ENCODE measurements around the gene ACADS.

The ACADS gene

DNA sequence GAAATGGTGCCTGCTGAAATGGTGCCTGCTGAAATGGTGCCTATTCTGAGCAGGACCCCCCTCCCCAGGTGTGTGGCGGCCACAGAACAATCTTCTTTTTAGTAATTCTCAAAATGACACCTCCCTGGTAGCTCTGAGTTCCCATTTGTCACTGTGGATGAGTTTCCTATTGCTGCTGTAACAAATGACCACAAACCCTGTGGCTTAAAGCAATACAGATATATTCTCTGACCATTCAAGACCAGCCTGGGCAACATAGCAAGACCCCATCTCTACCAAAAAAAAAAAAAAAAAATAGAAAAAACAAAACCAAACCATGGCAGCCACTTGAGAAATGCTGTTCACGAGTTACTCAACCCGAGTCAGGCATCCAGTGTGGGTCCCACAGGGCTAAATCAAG is 7.9 kb downstream of the ACADS start:
- no peak for DNase-seq

DNA sequence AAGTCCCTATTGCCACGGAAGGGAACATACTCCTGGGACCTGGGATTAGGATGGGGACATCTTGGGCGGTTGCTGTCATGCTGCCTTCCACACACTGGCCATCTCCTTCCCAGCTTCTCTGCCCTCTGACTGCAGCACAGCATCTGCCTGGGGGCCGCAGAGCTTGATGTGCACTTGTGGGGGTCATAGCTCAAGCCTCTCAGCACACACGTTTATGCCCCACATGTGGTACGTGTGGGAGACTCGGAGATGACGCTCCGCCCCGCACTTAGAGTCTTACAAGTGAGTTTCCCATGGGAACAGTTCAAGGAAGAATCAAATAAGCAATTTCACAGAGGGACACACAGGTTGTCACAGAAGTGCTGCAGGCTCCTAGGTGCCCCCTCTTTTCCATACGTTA is 8.6 kb downstream of the ACADS start:
- DNase-seq = no peak

DNA sequence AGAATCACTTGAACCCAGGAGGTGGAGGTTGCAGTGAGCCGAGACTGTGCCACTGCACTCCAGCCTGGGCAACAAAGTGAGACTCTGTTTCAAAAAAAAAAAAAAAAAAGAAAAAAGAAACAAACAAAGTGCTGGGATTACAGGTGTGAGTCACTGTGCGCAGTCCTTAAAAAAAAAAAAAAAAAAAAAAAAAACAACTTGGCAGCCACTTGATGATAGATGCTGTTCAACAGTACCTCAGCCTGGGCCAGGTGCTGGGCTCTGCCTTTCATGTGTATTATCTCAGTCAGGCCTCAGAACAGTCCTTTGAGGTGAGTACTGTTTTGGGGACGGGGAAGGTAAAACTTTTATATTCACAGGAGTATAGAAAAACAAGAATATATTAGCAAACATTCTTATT is 9.6 kb downstream of the ACADS start:
- no peak for DNase-seq

DNA sequence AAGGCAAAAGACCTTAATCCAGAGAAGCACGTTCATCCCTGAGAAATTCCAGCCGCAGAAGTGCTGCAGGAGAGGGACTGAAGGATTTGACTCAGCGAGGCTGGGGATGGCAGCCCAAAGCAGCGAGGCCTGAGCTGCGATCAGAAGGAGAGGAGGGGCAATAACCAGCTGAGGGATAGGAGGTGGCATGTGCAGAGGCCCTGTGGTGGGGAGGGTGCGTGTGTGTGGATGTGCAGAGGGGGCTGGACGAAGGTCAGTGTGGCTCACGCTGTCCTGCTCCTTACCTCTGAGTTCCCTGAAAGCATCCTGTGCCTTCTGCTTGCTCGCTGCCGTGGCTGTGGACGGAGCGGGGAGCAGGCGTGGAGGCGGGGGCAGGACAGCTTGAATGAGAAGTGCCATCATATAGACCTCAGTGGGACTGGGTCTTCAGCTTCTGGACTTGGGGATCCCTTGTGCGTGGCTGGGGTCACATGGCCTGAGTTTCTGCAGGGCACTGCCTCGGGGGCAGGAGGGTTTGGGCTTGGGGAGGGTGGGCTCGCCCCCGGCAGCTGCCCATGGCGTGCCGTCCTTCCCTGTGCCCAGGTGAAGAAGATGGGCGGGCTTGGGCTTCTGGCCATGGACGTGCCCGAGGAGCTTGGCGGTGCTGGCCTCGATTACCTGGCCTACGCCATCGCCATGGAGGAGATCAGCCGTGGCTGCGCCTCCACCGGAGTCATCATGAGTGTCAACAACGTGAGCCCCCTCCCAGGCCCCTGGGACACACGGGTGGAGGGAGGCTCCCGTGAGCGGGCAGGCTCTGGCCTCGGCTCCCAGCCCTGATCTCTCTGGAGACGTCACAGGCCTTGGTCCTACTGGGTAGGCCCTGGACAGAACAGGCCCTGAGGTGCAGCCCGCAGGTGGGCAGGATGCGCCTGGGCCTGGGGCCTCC is 11.0 kb downstream of the ACADS start:
- no peak for DNase-seq

DNA sequence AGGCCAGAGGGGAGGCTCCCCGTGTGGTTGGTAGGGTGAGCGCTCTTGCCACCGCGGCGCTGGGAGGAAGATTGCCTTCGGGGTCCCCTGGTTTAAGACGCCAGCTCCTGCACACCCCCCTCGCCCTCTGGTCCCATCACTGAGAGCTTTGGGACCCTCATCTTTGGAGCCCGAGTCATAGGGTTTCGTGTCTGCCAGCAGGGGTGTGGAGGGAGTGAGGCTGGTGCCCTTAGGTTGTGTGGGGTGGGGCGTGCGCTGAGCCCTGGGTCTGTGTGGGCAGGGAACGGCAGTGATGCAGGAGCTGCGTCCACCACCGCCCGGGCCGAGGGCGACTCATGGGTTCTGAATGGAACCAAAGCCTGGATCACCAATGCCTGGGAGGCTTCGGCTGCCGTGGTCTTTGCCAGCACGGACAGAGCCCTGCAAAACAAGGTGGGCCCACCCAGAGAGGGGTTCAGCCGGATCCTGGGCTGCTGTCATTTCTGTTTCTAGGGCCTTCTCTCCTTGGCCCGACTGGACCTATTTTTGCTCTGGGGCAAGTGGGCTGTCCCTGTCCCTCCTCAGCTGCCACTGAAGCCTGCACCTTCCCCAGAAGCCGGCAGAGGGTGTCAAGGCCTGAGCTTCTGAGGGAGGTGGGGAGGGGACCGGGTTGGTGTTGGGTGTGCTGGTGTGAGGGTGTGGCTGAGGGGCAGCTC is 12.1 kb downstream of the ACADS start:
- no peak for DNase-seq

DNA sequence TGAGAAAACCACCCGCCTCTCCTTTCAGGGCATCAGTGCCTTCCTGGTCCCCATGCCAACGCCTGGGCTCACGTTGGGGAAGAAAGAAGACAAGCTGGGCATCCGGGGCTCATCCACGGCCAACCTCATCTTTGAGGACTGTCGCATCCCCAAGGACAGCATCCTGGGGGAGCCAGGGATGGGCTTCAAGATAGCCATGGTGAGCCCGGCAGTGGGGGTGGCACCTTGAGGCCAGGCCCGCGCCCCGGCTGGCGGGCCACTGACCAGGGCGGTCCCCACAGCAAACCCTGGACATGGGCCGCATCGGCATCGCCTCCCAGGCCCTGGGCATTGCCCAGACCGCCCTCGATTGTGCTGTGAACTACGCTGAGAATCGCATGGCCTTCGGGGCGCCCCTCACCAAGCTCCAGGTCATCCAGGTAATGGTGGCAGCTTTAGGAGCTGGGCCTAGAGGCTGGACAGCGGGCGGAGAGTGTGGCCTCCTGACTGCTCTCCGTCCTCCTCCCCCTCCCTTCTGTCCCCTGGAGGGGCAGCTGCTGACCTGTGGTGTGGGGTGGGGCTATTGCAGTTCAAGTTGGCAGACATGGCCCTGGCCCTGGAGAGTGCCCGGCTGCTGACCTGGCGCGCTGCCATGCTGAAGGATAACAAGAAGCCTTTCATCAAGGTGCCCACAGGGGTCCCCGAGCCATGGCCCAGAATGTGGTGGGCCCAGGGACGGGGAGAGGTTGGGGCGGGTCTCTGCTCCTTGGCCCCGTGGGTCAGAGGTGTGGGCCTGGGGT is 12.8 kb downstream of the ACADS start:
- no peak for DNase-seq

DNA sequence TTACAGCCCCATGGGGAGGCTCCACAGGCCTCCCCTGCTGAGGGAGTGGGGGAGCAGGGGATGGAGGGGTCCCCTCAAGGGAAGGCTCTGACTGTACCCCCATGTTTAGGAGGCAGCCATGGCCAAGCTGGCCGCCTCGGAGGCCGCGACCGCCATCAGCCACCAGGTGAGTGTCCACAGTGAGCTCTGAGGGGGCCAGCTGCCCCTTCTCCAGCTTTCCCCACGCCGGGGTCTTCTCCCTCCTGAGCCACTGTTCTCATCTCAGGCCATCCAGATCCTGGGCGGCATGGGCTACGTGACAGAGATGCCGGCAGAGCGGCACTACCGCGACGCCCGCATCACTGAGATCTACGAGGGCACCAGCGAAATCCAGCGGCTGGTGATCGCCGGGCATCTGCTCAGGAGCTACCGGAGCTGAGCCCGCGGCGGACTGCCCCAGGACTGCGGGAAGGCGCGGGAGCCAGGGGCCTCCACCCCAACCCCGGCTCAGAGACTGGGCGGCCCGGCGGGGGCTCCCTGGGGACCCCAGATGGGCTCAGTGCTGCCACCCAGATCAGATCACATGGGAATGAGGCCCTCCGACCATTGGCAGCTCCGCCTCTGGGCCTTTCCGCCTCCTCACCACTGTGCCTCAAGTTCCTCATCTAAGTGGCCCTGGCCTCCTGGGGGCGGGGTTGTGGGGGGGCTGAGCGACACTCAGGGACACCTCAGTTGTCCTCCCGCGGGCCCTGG is 13.6 kb downstream of the ACADS start:
- no peak for DNase-seq

DNA sequence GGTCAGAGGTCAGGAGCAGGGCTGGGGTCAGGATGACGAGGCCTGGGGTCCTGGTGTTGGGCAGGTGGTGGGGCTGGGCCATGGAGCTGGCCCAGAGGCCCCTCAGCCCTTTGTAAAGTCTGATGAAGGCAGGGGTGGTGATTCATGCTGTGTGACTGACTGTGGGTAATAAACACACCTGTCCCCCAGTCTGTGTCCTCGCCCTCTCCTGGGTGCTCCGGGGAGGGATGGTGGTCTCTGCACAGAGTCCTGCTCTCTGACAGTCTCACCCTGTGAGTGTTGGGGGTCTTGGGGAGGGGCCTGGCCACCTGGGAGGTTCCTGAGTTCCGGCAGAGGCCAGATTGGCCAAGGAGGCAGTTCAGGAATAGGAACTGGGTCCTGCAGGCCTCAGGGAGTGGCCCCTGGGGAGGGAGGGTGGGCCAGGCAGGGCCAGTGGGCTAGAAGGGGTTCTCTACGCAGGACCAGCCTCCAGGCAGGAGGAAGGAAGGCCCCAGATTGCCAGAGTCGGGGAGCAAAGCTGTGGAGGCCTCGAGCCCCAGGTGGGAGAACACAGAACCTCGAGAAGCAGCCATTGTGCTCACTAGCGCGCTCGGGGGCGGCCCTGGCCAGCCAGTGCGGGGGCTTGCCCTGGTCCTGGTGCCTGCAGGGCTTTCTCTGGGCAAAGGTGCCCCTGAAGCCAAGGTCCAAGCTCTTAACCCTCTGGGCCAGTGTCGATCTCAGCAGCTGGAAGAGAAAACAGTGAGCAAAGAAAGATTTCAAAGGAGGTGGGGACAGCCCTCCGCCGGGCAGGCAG is 14.4 kb downstream of the ACADS start:
- DNase-seq = no peak

DNA sequence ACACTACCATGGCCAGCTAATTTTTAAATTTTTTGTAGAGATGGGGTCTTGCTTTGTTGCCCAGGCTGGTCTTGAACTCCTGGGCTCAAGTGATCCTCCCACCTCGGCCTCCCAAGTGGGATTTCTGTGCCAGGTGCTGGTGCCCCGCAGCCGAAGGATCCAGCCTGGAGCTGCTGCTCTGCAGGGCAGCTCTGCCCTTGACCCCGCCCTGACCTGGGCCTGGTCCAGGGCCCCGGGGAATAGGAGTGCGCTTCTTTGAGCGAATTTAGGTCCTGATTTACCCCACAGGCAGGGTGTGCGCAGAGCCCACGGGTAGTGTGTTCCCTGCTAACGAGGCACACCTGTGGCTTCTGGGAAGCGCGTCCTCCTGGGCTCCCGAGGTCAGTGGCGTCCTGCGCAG is 15.2 kb downstream of the ACADS start:
- DNase-seq = no peak

DNA sequence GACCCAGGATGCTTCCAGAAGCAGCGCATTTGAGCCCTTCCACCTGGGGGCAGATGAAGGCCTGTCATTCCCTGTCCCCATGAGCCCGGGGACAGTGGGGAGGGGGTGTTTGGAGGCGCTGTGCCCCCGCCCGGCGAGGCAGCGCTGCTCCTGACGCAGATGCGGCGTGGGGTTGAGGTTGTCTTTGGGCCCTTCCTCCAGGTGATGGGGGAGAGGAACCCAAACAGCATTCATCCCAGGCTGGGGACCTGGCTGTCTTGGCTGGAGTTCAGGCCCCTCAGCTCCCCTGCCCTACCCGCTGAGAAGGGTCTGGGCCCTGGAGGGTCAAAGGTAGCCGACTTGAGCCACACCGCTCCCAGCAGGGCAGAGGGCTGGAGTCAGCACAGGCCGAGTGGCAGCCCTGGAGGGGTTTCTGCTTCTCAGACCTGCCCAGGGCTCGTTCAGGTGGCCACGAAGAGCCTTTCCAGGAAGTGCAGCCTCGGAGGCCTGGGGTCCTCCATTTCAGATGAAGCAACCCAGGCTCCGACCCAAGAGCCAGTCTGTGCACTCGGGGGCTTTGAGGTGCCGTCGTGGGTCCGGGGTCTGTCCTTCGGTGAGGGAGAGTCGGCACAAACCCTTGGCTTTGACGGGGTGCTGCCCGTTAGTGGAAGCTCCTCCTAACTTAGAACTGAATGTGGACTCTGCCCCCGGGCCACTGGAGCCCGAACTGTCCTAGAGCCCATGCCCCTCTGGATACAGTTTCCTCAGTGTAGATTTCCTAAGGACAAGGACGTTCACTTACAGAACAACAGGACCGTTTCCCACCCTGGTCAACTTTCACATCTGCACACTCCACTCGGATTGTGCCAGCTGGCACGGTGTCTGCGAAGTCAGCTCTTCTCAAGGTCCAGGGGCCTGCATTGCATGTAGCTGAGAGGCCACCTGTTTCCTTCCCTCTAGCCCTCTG is 16.1 kb downstream of the ACADS start:
- DNase-seq = peak; percentile 61

DNA sequence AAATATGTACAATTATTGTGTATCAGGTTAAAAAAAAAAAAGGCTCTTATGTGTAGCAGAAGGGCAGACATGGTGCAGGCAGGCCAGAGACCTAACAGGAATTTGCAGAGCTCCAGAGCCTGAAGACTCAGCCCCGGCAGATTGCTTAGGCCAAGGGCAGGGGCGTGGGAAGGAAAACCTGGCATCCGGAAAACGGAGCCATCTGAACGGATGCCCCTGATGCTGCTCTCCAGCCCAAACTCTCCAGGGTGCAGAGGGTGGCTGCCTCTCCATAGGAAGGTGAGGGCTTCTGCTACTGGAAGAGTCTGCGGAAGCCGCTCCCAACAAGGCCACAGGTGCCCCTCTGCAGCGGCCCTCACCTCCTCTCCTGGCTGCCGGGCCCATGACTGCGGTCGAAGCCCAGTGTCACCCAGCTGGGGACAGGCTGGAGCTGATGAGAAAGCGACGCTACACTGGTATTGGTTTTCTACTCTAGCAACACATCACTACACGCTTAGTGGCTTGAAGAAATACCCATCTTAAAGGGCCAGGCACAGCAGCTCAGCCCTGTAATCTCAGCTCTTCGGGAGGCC is 19.4 kb downstream of the ACADS start:
- no peak for DNase-seq

DNA sequence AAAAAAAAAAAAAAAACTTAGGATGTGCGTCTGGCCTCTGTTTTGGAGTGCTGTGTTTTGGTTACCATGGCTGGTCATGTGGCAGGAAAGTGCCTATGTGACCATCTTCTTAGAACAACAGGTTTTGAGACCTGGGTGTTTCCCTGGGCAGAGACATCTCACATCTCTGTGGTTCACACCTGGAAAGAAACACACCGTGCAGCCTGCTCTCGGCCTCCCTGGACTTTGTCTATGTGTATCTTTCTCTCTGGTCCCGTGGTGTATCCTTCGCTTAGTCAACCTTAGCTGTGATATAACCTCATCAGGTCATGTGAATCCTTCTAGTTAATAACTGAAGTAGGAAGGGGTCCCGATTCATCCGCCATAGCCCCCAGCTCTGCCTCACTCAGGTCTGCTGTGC is 22.6 kb downstream of the ACADS start:
- DNase-seq = no peak

DNA sequence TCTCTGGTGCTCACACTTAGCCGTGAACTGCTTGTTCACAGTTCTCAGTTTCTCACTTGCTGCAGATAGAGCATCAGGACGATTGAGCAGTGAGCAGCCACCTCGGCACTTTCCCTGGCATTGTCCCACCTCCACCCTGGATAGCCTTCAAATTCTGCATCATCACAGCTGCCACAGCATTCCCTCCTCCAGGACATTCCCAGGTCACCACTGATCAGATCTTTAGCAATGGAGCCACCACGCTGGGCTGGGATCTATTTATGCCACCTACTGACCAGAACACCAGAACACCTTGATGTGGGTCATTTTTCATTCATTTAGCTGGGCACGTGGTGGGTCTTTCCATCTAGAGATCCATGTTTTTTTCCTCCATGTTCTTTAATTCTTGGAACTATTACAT is 23.6 kb downstream of the ACADS start:
- DNase-seq = no peak

DNA sequence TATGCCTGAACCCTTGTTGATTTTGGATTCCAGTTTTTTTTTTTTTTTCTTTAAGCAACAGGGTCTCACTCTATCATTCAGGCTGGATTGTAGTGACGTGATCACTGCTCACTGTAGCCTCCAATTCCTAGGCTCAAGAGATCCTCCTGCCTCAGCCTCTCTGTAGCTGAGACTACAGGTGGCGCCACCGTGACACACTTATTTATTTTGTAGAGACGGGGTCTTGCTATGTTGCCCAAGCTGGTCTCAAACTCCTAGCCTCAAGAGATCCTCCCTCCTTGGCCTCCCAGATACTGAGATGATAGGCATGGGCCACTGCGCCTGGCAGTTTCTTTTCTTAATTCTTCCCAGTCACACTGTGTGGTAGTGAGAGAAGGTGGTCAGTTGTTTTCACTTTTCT is 25.2 kb downstream of the ACADS start:
- DNase-seq = no peak

DNA sequence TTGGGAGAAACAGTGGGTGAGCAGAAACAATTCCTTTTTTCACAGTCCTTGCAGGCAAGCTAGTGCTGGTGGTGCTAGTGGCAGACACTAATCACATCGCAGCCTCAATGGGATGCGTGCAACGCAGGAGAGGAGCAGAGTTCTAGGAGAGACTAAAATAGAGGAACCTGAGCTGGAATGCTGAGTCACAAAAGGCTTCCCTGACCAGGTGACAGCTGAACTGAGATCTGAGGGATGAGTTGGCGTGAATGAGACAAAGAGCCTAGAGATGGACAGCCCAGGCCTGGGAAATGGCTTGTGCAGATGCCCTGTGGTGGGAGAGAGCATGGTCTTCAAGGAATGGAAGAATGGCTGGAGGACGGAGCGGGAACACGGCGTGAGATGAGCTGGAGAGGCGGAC is 25.8 kb downstream of the ACADS start:
- DNase-seq = no peak

DNA sequence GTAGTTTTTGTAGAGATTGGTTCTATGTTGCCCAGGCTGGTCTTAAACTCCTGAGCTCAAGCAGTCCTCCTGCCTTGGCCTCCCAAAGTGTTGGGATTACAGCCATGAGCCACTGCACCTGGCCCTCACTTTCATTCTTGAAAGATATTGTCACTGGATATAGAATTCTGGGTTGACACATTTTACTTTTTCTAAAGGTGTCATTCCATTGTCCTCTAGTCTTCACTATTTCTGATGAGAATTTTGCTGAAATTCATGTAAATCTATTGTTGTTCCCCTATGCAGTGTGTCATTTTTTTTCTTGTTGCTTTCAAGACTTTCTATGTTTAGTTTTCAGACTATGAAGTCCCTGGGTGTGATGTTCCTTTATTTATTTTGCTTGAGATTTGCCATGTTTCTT is 29.2 kb downstream of the ACADS start:
- no peak for DNase-seq

DNA sequence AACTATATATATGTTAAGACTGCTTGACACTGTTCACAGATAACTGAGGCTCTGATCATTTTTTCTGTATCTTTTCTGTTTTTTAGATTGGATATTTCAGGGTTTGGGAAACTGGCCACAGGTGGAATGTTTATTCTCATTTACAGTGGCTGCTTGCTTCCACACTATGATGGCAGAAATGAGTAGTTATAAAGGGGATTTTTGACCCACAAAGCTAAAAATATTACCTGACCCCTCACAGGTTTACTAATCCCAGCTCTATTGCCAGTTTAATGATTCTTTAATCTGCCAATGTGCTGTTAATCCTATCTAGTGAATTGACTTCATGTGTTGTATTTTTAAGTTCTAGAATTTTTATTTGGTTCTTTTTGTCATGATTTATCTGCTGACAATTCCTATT is 29.6 kb downstream of the ACADS start:
- DNase-seq = no peak

DNA sequence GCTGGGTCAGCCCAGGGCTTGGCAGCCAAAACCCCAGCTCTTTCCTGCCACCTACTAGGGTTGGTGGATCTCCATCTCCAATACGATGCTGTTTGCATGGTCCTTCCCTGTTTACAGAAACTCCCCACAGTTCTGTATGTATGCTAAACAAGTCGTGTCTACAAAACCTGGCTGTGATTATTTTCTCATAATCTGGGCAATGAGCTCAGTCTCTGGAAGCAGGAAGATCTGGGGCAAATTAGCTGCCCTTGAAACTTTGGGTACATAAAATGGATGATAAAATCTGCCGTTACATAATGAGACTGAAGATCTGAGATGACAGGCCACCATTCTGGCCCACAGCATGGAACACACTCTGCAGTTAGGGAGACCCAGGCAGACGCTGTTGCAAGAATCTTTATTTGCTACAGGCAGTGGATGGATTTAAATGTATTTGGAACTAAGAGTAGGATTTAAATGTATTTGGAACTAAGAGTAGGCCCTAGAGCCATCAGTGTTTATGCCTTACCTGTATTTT is 31.7 kb downstream of the ACADS start:
- no peak for DNase-seq

DNA sequence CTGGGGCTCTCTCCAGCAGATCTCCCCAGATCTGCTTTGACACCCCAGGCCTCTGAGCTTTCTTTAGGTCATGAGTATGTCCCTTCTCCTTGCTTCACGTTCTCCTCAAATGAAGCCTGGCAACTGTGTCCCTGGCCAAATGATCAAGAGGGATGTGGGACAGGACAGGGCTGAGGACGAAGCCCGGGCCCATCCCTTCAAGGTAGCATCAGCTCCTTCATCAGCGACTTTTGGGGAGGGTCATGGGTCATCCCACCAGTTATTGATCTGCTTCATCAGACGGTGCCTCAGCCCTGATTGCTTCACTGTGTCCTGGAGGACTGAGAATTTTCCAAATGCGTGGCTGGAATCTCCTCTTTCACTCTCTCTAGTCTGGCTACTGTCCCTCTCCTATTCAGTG is 32.3 kb downstream of the ACADS start:
- DNase-seq = no peak
